GM18861 (cell line): ENCODE results near the gene TSEN34.
"Not testable (repeated sequence)": the region's sequence is repeated elsewhere in the genome, so short reads cannot be mapped to it uniquely, and the experiment has no call there.

Experiments
- ATAC-seq: cut with Tn5 transposase; IDR thresholded peaks from one replicate; pipeline ENCODE4 v1.9.1; 2021; ENCODE audit not compliant: unreplicated experiment

Gene TSEN34

DNA sequence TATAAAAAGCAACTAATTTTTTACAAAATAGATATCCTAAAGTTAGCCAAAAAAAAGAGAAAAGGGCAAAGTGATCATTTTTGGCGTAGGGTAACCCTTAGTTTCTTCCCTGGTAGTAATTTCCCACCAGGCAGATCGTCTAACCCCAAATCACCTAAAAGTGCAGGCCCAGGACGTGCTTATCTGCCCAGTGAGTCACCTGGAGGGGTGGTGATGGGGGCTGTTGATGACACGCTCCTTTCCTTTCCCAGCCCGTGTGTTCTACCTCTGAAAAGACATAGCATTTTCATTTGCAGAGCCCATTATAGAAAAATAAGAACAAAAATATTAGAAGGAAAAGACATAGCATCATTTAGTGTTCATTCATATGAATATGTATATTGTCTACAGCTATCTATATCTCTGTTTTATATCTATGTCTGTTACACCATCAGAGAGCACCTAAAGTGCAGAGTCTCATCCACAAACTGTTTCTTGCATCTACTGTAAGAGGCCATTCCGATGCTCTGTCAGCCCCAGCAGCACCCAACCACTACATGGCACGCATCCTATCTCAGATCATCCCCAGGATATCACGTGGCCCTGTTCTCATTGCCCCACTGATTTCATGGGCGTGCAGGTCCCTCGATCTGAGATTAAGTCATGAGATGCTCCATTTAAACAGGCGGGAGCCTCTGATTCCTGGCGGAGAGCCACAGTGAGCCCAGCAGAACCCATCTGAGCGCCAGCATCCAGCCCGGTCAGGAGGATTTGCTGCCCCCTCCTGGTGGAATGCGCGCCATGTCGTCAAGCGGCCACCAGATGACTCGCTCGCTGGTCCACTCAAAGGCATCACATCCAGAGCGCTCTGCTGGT lies 40.2 kb downstream of the TSEN34 start:
- ATAC-seq: no peak

DNA sequence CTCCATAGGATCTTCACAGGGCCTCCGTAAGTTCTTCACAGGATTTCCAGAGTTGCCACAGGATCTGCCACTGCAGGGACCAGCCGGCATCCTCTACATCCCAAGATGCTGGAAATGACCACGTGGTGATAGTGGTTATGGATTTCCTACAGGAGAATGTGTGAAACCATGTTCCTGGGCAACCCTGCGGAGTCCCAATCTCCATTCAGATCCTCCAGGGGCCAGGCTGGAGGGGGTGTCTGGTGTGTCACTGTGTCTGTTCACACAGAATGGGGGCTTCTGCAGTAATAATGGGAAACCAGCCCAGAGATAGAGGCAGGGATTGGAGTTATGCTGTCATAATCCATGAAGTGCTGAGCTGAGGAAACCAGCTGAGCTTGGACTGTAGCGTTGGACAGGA lies 42.8 kb downstream of the TSEN34 start:
- ATAC-seq: no peak

DNA sequence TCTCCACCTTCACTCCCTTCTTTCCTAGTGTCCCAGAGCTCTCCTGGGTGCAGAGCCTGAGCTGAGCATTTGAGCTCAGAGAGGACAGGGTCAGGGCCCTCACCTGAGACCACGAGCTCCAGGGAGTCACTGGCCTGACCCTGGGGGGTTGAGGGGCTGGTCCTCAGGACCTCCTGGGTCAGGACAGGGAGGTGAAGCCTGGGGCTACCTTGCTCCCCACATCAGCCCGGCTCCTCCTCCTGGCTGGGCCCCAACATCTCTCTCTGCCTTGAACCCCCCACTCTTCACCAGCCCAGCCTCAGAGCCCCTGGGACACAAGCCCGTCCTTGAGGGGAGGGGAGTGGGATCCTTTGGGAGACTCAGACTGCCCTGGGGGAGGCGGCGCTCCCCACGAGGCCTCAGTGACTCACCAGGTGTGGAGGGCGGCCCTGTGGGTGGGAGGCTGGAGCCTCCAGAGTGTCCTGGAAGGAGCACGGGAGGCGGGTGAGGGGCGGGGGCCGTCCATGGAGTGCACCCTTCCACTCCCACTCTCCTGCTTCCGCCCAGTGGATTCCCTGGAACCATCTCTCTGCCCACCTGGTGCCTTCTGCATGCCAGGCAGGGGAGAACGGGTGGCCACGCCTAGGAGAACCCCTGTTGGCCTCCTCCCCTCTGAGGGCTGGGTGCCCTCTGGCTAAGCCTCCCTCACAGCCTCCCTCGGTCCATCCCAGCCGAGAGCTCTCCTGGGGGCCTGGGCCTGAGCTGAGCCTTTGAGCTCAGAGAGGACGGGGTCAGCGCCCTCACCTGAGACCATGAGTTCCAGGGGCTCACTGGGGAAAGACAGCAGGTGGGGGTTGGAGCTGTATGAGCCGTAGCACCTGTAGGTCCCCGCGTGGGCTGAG lies 48.6 kb downstream of the TSEN34 start:
- not testable (repeated sequence) for ATAC-seq

DNA sequence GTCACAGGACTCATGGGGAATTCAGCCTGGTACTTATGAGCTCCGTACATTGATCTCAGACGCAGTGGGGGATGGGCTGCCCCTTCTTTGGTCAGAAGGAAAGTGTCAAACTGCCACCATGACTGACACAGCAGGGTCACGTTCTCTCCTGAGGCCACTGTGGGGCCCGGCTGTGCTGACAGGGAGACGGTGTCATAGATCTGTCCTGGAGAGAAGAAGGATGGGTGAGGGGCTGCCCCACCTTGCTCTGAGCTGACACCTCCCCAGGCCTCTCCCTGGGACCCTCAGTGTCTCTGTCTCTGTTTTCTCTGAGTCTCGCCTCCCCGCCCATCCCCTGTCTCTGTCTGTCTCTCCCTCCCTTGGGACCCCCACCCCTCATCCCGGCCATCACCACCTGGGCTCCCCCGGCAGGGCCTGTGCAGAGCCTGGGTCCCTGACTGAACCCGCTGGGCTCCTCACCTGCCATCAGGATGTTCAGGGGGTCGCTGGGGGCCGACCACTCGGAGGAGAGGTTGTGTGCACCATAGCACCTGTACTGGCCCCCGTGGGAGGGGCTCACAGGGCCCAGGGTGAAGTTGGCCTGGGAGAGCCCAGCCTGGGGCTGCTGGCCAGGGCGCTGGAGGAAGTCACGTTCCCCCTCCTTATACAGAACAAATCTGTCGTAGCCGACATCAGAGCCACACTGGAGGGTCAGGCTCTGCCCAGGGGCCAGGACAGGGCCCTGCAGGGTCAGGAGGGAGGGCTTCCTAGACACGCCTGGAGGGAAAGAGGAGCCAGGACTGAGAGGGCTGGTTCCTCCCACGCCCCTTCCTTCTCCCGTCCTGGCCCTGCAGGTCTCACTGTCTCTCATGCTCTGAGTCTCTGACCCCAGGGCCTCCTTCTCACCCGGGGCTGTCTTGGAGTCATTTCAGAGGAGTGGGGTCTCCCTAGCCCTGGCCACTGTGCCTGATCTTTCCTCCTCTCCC lies 49.5 kb downstream of the TSEN34 start:
- ATAC-seq: not testable (repeated sequence)

DNA sequence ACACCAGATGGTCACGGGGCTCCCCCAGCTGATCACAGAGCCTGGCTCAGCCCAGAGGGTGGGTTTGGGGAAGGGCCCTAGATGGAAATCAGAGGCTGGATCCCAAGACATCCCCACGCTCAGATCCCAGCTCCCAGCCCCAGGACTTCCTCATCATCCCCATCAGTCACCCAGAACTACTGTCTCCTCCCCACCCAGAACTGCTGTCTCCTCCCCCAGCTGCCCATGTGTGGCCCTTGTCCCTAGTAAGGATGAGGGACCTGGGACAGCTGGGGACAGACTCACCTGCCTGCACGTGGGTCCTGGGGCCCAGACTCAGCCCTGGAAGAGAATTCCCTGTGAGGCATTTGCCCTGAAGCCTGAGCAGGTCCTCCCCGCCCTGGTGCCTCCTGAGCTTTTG lies 51.1 kb downstream of the TSEN34 start:
- ATAC-seq: not testable (repeated sequence)

DNA sequence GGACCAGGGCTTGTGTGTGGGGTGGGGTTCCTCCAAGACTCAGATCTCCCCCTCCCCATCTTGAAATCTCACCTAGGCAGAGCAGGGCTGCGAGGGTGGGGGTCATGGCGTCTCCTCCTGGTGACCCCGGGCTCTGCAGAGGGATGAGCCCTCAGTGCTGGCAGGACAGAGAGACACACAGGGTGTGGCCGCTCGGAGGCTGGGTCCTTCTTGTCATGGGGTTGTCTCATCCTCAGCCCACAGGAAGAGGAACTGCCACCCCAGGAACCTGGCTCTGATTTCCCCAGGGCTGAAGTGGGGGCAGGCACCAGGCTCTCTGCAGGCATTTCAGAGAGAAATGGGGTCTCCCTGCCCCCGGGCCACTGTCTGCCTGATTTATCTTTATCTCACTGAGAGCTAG lies 51.5 kb downstream of the TSEN34 start, which contains the start of gene LILRA6:
TSS of gene LILRA6 (minus strand) at position 145 of the 400 bp plus-strand sequence.
- ATAC-seq: not testable (repeated sequence)

DNA sequence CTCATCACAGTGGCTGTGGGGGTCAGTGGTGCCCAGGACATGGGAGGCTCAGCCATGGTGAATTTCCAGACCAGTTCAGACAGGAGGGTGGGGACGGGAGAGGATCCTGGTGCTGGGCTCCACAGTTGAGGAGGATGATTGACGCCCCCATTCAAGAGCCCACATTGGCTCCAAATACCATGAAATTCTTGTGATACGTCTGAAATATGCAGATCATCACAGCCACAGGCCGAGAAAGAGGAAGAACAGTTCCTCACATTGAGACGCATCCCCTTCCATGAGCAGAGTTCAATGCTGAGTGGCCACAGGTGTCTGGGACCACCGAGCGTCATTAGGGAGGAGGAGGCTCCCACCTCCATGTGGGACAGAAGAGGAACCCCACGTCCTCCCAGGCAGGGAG lies 52.7 kb downstream of the TSEN34 start:
- not testable (repeated sequence) for ATAC-seq
